Measurements from ENCODE around the gene COL23A1.

- no peak for TF ChIP-seq GATA3 (IDR thresholded peaks at IDR 0.05; ENCODE audit: low read depth, low read length)
- no peak for TF ChIP-seq GATA2 (IDR thresholded peaks at IDR 0.05; ENCODE audit: low read depth, low read length)
Observed at GRCh38 chr5:178377583-178378270, 212.5 kb downstream of the COL23A1 start.

Data from SH-SY5Y (cell line).